Left kidney (tissue), 2 donors: ENCODE measurements around the gene KLHL13. TPM values are rescaled to one million over a fixed set of nuclear protein-coding genes. Genes with fewer than 3 reads are reported as not detected.
"Not testable (repeated sequence)": the region's sequence is repeated elsewhere in the genome, so short reads cannot be mapped to it uniquely, and the experiment has no call there.

Source experiments
- DNase-seq: peaks from one replicate; pipeline ENCODE4 v3.0.0-alpha.2; 2013
- polyA plus RNA-seq: library from polyadenylated mRNA; unstranded; fragments of 120-200 nt; gene quantifications from one replicate; pipeline ENCODE4 v1.2.1, GENCODE V29; 2013; ENCODE audit not compliant: insufficient read length

KLHL13 gene
- polyA plus RNA-seq, 1 donor: 93.9 TPM

DNA sequence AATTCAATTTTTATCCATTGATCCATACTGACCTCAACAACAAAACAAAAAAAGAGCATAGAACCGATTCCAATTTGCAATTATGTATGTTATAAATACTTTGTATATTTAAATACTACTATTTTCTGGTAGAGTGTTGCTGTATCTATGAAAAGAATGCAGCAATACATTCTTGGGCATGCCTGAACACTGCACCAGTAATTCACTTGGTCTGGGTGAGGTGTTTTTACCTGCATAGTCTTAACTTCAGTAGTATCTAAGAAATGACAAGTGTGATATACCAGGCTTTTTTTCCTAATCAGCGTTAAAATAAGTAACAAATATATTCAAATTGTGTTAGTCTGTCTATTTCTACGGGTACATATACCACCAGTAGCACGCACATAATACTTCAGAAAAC, 120.2 kb downstream of the KLHL13 start:
- DNase-seq: no peak

DNA sequence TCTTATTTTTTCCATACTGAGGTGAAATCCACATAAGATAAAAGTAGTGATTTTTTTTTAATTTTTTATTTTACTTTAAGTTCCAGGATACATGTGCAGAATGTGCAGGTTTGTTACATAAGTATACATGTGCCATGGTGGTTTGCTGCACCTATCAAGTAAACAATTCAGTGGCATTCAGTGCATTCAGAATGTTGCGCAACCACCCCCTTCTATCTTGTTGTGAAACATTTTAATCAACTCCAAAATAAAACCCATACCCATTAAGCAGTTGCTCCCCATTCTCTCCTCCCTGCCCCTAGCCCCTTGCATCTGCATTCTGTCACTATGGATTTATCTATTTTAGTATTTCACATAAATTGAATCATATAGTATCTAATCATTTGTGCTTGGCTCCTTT, 121.2 kb downstream of the KLHL13 start:
- DNase-seq: no peak

DNA sequence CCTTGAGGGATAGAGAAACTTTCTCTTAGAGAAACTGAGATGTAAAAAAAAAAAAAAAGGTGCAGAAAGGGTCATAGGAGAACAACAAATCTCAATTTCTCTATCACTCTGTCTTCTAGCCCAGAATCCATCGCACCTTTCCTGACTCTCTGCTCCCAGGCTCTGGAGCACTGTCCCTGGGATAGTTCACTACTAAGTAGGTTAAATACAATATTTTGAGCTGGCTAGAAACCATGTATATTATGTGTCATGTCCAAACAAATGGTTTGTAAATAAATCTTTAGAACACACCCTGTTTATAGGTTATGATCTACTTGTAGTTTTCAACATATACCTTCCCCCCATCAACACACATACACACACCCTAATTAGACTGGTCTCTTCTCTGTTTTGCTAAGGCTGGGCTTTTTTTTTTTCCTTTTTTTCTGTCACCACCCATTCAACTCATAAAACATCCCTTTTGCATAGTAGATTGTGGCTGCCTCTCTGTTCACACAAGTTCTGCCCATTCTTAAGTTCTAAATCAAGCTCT, 124.4 kb downstream of the KLHL13 start:
- DNase-seq: no peak

DNA sequence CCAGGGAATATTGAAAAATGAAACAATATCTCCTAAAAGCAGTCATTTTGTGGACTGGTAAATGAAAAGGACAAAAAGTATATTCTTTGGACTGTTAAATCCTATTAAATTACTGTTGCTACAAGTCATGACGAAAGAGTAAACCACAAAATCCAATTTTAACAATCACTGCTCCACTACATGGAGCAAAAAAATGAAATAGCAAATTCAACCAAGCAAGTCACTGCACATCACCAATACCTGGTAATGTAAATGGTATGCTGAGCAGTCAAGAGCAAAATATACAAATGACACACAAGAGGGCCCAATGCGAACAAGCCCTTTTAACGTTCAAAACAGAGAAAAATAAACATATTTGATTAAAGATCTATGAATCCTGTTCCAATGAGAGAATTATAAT, 126.2 kb downstream of the KLHL13 start:
- DNase-seq: no peak

DNA sequence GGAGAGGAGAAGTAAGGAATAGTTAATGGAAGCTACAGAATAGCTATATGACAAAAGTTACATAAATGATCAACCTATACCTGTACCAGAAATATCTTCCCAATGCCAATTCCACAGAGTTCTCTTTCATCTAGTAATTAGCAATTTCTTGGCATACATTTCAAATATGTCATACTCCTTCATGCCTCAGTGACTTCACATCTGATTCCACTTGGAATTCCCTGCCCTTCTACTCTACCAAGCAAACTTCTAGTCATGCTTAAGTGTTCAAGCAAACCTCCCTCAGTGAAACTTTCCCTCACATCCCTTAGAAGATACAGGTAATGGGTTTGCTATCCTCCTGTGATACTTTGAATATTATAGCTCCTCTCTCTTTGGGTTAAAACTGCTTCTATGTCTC, 127.1 kb downstream of the KLHL13 start:
- no peak for DNase-seq

DNA sequence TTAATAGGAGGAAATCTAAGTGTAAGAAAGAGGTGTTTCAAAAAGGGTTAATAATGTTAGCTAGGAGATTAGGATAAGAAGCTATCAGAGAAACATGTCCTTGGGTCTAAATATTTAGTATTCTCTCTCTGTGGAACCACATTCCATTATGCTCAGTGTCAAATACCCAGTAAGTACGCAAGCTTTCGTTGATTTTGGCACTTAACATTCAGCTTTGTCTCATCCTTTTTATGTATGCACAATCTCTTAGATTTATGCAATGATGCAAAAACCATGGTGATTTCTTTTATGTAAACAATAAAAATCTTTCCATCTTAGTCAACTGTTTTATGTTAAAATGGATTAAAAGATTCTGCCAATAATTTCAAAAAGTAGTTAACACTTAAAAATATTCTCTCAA, 129.2 kb downstream of the KLHL13 start:
- DNase-seq: no peak

DNA sequence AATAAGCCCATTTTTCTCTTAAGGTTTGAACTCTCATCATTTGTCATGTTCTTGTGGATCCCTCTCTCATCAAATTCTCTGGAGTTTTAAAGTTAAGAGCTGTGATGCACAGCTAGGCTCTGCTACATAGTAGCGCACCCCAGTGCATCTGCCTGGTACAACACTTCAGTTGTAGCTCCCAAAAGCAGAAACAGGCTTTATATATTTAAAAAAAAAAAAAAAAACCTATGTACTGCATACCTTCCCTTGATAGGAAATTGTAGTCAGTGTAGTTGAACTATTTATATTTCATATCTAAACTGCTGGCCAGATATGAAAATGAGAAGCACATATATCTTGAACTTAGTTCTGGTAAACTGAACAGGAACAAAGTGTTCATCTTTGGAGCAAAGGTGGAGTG, 131.4 kb downstream of the KLHL13 start:
- no peak for DNase-seq

DNA sequence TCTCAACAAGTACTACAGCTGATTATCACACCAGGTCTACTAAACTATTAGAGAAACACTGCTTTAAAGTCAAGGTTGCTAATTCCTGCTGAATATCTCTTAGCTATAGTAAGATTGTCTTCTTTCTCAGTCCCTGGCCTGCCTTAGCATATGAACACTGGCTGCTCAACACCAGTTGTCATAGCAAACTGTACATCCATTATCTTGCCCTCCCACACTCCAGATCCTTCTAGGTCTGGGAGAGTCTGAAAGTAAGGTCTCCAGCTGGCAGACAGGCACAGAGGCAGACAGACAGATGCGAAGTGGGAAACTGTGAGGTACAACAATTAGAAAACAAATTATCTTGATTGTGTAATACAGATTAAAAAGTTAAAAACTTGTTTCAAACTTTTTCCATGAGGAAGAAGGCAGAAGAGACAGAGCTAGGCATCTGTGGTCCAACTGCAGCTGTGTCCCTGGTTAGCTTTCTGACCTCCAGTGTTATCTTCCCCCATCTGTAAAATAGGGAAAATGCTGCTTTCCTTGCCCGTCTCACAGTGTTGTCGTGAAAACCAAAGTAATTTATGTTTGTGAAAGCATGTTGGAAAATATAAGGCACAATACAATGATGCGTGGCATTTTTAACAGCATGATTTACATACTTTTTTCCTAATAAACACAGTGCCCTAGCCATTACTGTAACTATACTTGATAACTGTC, 133.8 kb downstream of the KLHL13 start:
- DNase-seq: no peak

DNA sequence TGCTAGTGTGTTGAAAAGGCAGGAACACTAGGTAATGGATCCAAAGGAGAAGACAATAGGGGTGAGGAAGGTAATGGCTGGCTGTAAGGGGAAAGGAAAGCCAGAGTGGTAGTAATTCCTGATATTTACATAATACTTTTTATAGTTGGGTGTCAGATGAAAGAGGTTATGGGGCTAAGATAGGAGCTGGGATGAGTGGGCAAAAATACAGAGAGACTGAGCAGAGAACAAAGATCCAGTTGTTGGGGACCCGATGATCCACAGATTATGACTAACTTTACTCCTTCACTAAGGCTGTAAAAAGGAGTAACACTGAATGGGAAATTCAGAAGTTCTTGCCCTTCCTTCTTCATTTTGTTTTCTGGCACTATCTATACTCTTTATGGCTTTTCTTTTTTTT, 138.2 kb downstream of the KLHL13 start:
- DNase-seq: no peak

DNA sequence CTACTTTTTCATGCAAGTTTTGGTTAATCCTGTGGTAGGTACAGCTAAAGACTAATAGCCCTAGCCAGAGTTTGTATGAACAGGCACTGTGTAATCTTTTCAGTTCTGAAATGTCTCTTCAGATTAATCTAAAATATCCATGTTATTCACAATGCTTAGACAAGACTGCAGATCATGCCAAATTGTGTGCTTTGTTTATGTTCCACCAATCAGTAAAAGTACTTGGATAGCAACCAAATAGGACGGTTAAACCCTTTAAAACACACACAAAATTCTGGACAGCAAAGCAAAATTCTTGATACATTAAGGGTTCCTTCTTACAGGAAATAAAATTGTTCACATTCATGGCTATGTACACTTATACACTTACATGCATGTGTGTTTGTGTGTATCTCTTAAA, 139.1 kb downstream of the KLHL13 start:
- DNase-seq: no peak

DNA sequence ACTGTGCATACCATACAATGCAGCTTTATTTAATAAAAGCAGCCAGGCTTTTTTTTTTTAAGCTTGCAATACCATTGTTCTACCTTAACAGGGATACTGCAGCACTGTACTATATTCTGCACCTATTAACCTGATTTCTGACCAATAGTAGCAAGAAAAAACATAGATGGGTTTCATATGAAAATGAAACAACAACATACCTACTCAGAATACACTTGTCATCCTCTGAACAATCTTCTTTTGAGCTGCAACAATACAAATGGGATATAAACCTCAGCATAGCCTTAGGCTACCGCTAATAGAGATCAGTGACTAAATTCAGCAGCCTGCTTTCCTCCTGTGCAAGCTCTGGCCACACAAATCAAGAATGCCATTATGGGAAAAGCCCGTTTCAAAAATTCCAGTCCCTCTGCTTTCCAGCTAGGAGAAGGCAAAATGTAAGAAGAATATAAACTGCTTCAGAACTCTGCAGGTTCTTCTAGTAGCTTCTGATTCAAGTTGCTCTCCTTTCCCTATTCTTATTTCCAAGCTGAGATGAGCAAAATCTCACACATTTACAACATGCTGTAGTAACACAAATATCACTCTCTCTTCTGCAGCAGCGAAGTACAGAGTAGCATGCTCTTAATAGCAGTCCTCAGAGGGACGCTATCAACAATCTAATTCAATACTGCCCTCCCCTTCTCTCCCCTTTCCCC, 143.4 kb downstream of the KLHL13 start:
- no peak for DNase-seq

DNA sequence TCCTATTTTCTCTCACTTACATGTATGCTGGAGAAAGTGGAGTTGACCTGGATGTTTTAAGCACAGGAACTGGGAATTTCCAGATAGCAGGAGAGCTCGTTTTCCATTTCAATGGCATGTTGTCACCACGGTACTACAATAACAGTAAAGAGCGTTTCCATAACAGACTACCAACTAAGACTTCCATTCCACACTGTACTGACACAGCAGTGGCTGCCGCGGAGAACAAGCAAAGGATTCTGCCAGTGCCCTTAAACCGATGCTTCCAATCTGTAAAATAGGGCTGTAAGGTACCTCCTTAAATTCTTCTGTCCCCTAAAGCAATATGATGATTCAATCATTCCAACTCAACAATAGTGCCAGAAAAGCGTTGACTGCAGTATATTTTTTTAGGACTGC, 143.9 kb downstream of the KLHL13 start:
- DNase-seq: no peak

DNA sequence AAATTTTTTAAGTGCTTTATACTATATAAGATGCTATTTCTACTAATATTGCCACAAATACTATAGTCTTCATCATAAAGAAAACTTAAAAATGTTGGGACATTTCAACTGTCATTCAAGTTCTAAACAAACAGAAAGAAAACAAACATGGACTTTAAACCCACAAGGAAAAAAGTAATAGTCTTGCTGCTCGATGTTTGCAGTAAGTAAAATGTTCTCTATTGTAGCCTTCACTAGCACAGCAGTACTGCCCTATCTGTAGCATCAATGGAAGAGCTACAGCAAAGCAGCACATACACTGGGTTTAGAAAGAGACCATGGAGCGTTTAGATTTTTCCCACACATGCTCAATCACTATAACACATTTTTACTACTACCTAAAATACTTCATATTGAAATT, 146.8 kb downstream of the KLHL13 start:
- DNase-seq: no peak

DNA sequence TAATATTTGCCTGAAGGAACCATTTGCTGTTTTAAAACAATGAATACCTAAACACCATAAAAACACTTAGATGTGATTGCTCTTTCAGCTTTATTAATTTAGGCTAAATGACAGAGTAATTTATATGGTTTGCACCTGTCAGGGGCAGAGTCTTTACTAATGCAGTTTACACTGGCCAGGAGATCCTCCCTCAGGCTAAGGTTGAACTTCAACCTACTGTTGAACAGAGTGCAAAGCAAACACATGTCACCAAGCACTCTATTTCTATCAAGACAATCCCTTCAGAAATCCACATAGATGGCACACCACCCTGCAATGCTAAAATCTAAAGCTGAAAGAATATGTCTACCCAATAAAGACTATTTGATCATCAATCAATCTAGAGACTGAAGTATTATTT, 147.3 kb downstream of the KLHL13 start:
- no peak for DNase-seq

DNA sequence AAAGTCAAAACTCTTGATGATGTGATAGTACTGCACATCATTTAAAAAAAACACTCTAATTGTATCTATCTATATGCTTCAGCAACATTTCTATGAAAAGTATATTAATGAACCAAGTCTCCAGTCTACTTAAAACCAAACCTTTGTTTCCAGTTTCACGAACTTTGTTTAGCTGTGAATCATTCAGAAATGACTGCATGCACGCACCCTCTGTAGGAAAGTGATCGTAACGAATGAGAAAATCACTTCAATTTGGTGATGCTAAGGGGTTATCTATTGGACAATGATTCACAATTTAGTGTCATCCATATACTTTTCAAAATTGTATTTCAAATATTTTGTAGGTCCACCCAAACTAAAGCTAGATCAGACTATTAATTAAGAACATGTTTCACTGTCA, 157.6 kb downstream of the KLHL13 start:
- DNase-seq: no peak

DNA sequence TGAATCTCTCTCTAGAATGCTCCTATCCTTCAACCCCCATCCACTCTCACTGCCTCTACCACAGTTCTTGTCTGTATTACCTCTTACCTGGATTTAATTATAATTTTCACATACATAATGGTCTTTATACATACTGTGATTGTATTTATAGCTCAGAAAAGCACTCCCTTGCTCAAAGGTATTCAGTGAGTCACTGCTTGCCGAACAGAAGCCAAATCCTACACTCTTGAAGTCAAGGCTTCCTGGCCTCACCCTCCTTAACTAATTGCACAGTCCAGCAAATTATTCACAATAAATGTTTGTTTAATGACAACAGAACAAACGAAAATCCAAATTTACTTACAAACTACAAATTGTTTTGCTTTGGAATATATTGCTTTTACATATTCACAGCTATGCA, 159.5 kb downstream of the KLHL13 start:
- DNase-seq: no peak

DNA sequence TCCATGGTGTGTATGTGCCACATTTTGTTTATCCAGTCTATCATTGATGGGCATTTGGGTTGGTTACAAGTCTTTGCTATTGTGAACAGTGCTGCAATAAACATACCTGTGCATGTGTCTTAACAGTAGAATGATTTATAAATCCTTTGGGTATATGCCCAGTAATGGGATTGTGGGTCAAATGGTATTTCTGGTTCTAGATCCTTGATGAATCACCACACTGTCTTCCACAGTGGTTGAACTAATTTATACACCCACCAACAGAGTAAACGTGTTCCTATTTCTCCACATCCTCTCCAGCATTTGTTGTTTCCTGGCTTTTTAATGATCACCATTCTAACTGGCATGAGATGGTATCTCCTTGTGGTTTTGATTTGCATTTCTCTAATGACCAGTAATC, 177.3 kb downstream of the KLHL13 start:
- not testable (repeated sequence) for DNase-seq

DNA sequence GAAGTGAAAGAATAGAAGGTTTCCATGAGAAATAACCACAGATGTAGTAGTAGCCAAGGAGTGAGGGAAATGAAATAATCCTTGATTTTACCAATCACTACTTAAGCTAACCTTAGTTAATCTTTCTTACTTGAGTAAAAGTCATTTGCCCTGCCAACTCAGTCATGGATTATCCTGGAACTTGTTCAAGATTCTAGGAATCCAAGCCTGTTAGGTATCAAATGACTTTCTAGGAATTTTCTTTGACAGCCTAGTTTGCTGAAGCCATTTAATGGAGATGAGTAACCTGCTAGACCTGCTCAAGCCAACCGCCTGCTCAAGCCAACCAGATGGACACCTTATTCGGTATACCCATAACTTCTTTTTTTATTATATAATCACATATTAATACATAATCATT, 180.5 kb downstream of the KLHL13 start:
- DNase-seq: no peak

DNA sequence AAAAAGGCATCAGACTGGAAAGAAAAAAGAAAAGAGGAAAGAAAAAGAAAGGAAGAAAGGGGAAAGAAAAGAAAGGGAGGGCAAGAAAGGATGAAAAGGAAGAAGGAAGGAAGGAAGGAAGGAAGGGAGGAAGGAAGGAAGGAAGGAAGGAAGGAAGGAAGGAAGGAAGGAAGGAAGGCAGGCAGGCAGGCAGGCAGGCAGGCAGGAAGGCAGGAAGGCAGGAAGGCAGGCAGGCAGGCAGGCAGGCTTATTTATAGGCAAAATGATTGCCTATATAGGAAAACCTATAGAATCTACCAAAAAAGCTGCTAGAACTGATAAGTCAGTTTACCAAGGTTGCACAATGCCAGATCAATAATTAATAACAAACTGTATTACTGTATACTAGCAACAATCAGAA, 186.5 kb downstream of the KLHL13 start:
- not testable (repeated sequence) for DNase-seq

DNA sequence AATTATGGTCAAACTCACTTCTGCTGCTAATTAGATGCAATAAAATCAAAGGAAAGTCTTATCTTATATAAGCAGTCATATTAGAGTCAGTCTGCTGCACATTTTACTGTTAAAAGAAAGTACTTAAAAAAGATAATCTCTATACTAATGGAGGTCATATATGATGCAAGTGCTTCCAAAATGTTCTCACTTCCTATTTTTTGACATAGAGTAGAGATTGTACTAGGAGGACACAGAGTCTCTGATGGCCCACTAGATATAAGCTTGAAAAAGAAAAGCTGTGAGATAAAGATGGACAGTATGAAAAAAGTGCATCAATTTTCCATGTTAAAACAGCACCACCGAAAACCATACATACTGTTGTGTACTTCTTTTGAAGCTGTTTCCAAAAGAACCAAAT, 196.9 kb downstream of the KLHL13 start:
- DNase-seq: no peak

DNA sequence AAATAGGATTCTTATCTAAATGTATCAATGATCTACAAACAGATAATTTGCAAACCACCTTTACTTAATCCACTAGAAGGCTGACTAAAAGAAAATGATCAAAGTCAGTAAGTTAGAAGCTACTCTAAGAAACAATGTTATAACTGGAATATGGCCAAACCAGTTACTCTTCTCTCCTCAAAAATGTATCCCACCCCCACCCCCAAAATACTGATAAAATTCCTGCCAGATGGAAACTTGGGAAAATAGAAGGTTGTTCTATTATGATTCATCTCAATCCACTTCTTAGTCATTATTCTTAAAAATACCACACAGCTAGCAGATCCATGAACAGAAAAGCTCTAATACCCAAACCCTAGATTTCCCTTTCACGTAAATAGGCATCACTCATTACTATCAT, 206.4 kb downstream of the KLHL13 start:
- no peak for DNase-seq

DNA sequence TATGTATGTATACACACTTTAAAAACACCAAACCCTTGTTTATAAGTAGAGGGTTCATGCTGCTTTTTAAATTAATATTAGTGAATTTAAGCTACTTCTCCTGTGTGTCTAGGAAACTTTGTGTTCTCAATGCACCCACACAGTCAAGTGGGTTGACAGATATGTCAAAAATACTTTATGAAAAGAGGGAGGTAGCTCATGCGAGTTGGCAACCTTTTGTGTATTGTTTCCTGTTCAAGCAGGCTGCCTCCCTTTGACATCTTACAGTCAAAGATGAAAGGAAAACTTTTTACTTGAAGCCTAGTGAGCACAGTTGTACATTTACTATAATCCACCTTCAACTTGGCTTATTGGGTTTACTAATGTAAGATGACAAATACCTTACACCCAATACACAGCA, 218.4 kb downstream of the KLHL13 start:
- DNase-seq: no peak

DNA sequence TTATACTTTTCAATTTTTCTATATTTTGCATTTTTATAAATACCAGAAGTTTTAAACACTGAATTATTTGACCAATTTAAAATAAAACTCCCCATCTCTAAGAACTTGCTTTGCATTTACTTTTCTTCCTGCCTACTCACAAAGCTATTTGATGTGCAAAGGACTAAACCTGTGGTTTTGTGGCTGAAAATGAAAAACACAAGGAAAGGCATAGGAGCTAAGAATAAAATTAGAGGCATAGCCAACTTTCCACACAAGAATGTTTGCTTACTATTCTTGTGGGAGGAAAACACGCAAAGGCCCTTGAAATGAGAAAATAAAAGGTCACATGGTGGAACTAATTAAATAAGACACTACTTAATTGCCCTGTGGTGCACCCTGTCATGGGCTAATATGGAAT, 221.2 kb downstream of the KLHL13 start:
- DNase-seq: no peak

DNA sequence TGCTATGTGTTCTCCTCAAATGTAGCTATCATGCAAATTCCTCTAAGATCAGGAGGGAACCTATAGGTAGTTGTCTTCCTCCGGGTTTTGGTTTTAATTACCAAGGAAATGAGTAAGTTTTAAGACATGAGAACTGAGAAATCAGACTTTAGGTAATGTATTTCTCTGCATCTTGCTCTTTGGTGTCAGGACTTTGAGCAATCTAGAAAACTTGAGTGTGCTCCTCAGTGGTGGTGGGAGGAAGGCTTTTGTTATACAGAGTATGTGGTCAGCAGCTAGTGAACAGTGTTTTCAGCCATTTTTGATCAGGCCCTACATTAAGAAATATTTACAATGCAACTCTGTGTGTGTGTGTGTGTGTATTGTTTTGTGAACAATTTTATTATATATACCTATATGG, 224.1 kb downstream of the KLHL13 start:
- DNase-seq: no peak
